Activated CD8-positive, alpha-beta memory T cell treated with anti-CD3 and anti-CD28 coated beads, Interleukin-2, amount 50 U/mL, for 24 hours (primary cell): ENCODE measurements around the gene GRAMD4.
"Not testable (repeated sequence)": the region's sequence is repeated elsewhere in the genome, so short reads cannot be mapped to it uniquely, and the experiment has no call there.

Source experiments
- DNase-seq: peaks from one replicate; pipeline ENCODE4 v3.0.0-alpha.2; 2020; ENCODE audit errors: extremely low read depth

The GRAMD4 gene

GRCh38 chr22:46620588-46621242 is 529 bp downstream of the GRAMD4 start:
- DNase-seq, result no peak

DNA sequence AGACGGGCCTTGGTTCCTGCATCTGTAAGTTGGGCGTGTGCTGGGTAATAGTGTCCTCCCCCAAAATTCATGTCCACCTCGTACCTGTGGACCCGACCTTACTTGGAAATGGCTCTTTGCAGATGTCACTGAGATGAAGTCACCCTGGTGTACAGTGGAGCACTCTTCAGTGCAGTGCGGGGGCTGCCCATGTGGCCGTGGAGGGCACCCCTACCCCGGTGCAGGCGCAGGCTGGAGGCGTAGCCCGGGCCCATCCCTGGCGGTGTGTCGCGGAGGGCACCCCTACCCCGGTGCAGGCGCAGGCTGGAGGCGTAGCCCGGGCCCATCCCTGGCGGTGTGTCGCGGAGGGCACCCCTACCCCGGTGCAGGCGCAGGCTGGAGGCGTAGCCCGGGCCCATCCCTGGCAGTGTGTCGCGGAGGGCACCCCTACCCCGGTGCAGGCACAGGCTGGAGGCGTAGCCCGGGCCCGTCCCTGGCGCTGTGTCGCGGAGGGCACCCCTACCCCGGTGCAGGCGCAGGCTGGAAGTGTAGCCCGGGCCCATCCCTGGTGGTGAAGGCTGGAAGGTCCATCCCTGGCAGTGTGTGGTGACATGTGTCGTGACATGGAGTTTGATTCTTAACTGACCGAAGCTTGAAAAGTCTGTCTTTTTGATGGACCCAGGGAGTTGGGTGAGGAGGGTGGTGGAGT is 1.2 kb downstream of the GRAMD4 start:
- not testable (repeated sequence) for DNase-seq

DNA sequence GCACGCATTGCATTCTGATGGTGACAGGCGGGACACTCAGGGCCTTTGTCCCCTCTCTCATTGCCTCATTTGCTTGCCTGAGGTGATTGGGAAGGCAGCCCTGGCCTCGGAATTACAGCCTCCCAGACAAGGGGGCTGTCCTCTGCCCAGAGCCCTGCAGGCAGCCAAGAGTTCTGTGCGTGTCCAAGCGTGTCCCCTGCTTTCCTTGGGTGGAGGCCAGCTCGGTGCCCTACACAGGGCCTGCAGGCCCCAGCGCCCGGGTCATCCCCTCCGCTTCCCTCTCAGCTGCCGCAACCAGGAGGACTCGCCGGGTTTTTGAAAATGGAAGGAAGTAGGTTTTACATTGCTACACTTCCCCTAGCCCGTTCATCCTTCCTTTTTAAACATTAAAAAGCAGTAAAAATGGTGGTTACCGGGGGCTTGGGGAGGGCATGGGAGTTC is 1.9 kb downstream of the GRAMD4 start:
- no peak for DNase-seq

DNA sequence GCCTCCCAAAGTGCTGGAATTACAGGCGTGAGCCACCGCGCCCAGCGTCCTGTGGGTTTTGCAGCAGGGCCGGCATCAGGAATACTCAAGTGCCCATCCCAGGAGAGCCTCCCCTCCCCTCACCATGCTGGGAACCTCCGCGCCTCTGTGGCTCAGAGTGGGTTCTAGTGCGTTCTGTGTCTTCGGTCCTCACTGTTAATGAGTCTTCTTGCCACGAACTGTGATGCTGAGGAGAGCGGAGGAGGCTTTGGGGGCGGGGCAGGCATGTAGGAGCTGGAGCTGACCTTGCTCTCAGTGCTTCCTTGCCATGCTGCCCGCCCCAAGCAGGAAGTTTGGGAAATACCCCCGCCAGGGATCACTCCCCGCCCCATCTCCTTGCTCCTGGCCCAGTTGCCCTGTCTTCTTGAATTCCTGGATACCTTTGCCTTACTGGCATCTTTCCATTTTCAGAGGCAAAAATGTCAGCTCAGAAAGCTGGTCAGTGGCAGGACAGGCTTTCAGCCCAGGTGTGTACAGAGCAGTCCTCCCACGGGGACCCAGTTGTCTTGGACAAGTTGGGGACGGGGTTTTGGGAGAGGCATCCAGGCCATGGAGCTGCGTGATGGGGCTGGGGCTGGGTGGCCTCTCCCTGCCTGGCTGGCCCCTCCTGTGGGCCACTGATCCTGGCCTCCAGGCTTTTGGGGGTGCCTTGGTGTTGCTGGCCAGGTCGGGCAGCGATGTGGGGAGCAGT is 5.1 kb downstream of the GRAMD4 start:
- no peak for DNase-seq

DNA sequence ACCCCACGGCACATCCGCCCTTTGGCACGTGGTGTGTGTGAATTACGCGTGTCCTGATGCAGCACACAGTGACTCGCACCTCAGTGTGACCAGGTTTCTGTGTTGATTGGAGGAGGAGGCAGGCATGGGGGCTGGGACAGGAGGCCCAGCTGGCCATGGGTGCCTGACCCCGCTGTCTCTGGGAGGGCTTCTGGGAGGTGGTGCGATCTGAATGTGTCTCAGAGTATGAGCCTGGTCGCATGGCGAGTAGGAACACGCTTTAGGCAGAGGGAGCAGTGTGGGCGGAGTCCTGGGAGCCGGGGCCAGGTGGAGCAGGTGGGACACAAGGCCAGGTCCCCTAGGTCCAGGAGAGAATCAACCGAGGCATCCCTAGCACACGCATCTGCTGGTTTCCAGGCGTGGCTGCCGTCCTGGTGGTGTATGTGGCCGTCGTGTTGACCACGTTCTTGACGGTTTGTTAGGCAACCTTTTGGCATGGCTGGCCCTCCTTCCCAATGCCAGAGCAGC is 5.7 kb downstream of the GRAMD4 start:
- no peak for DNase-seq

- DNase-seq, result no peak
Measured at GRCh38 chr22:46626356-46626755, 6.2 kb downstream of the GRAMD4 start.

- no peak for DNase-seq
Measured at GRCh38 chr22:46626911-46627805, 7.0 kb downstream of the GRAMD4 start.

DNA sequence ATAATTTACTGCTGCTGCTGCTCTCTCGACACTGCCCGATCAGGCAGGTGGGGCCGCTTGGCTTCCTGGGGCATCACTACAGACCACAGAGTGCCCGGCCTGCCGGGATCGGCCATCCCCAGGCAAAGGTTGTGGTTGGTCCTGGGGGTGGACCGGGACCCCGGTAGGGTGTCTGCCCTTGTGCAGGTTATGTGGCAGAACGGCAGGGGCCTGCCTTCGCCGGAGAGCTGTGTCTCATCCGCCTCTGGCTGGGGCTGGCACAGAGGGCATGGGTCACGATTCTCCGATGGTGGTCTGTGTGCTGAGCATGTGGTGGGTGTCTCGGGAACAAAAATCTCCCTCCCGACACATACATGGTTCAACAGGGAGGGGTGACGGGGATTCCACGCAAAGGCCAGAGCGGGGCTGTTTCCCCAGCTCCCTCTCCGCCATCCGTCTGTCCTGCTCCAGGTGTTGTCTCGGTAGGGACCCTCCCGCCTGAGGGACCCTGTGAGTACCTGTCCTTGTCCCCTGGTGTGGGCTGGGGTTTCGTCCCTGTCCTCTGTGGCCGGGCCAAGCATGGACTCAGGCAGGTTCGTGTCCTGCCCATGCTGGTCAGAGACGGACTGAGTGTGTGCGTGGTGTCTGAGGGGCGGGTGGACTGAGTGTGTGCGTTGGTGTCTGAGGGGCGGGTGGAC is 7.8 kb downstream of the GRAMD4 start:
- DNase-seq, result no peak

- DNase-seq, result no peak
Measured at GRCh38 chr22:46628756-46629155, 8.6 kb downstream of the GRAMD4 start.

DNA sequence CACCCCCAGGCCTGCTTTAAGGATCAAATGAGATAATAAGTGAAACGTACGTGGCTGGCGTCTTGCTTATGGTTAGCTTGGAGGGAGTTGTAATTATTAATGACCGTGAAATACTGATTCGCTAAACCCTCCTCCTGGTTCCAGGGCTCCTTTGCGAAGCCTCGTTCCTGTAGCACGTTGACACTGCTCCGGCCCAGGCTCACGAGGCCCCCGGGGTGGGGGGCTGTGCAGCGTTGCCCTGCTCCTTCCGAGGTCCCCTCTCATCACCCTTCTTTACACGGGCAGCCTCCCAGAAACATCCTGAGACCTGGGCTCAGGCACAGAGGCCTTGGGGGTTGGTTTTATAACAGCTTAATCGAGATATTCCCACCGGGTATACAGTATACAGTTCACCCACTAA is 9.1 kb downstream of the GRAMD4 start:
- DNase-seq, result no peak

DNA sequence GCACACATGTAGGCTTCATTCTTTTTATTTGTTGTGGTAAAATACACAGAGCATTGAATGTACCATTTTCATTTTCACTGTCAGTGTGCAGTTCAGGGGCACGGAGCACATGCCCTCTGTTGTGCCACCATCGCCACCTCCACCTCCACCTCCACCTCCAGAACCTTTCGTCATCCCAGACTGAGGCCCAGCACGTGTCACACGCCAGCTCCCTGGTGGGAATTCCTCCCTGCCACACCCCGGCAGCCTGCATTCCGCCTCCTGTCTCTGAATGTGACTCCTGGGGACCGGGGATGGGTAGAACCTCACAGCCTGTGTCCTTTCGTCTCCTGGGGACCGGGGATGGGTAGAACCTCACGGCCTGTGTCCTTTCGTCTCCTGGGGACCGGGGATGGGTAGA is 10.9 kb downstream of the GRAMD4 start:
- no peak for DNase-seq

DNA sequence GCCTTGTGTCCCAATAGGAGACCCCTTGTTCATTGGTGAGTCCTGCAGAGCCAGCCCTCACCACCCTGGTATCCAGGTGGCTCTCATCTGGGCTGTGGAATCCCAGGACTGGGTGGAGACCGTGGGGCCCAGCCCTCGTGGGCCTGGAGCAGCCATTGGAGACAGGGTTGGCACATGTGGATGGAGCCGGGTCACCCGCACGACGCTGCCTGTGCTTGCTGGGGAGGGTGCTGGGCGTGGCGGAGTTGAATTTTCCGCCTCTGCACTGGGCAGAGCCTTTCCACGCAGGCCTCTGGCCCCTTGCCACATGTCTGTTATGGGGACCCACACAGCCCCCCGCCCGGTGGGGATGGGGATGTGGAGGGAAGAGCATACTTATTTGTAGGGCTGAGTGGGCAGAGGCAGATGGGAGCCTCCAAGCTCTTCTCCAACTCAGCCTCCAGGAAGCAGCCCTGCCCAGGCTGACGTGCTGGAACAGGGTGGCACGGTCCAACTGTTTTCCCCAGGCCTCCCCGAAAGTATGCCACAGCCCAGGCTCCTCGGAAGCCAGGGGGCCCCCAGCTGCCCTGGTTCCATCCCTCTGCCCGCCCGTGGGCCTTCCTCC is 12.6 kb downstream of the GRAMD4 start:
- DNase-seq, result no peak

DNA sequence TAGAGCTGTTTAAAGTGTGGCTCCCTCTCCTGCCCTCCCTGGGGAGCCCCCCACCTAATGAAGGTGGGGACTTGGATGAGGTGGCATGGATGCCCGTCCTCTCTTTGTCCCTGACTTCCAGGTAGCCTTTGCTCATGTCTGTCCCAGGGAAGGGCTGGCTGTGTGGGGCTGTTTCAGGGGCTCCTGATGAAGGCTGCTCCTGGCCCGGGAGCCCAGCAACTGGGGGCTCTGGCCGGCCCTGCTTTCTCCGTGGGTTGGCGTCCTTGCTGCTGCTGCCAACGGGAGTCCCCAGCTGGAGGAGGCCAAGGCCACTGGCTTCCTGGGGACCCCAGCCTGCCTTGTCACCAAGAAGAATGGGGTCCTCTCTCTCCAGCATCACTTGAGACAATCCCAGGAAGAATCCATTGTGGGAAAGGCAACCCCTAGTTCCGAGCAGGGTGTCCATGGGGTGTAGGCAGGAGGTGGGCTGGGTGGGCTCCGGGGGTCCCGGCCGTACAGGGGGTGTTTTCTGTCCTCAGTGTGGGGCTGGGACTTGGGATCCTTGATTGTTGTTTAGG is 13.2 kb downstream of the GRAMD4 start:
- DNase-seq, result no peak

GRCh38 chr22:46634011-46634699 is 14.0 kb downstream of the GRAMD4 start:
- no peak for DNase-seq

GRCh38 chr22:46634973-46635685 is 14.9 kb downstream of the GRAMD4 start:
- not testable (repeated sequence) for DNase-seq

GRCh38 chr22:46635756-46636155 is 15.6 kb downstream of the GRAMD4 start:
- DNase-seq, result no peak

DNA sequence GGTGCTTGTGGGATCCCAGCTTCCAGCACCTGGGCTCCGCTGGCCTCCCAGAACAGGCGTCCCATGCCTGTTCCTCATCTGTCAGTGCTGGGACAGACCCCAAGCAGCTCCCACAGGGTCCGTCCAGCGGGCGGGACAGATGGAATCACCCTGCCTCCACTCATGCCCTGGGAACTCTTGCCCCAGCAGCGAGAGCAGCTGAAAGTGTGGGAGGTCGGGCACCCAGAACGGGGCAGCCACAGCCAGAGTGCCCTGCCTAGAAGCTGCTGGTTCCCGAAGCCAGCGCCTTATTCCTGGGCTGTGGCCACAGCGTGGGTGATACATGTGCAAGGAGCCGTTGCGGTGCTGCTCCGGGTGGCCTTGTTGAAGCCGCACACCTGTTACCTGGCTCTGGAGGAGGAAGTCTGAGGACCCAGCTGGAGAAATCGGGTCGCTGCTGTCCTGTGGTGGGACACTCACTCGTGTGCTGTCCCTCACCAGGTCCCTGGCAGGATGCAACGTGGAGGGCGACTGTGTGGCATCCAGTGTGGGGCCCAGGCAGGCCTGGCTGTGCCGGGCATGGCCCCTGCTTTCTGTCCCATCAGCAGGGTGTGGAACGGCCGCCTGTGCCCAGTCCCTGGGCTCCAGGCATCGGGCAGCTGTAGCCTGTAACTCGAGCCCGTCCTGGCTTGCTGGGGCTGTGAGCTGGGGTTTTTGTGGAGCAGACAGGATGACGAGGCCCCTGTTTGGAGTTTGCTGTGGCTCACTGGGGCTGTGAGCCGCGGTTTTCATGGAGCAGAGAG is 16.2 kb downstream of the GRAMD4 start:
- DNase-seq, result no peak
